GM23338 (cell line): Measurements from ENCODE around the gene TRIM27. TPM values are rescaled to one million over a fixed set of nuclear protein-coding genes. Genes with fewer than 3 reads are reported as not detected.

Experiments used
- ATAC-seq: fragments of 200-7000 bp; cut with Tn5 transposase; 3 replicates; pipeline ENCODE4 v1.9.1; 2020
- DNase-seq: peaks from one replicate; pipeline ENCODE4 v3.0.0-alpha.2; 2015; ENCODE audit warnings: low spot score
- H2AFZ ChIP-seq: fragments of 200-600 bp; sonication (generic); 2 replicates; pipeline ENCODE4 v1.8.0; 2016; ENCODE audit warnings: antibody characterized with exemption, mild to moderate bottlenecking, moderate library complexity
- H3F3A ChIP-seq: fragments of 200-600 bp; sonication (generic); replicated peaks from 2 replicates; pipeline ENCODE4 v1.8.0; 2017; ENCODE audit warnings: antibody characterized with exemption, mixed run types, low read depth
- H3K27ac ChIP-seq: fragments of 200-600 bp; sonication (generic); 2 replicates; pipeline ENCODE4 v1.6.1; 2016; ENCODE audit warnings: low read depth
- H3K27me3 ChIP-seq: fragments of 200-600 bp; sonication (generic); 2 replicates; pipeline ENCODE4 v1.8.0; 2016; ENCODE audit warnings: mild to moderate bottlenecking, mixed run types, moderate library complexity; ENCODE audit not compliant: insufficient read depth
- H3K36me3 ChIP-seq: fragments of 200-600 bp; sonication (generic); 2 replicates; pipeline ENCODE4 v1.8.0; 2016; ENCODE audit warnings: mild to moderate bottlenecking; ENCODE audit not compliant: insufficient read depth
- H3K4me1 ChIP-seq: fragments of 200-600 bp; sonication (generic); 2 replicates; pipeline ENCODE4 v1.8.0; 2016; ENCODE audit warnings: mild to moderate bottlenecking, moderate library complexity; ENCODE audit not compliant: insufficient read depth
- H3K4me2 ChIP-seq: fragments of 200-600 bp; sonication (generic); 2 replicates; pipeline ENCODE4 v1.7.1; 2017; ENCODE audit warnings: mixed run types
- H3K4me3 ChIP-seq: fragments of 200-600 bp; sonication (generic); 2 replicates; pipeline ENCODE4 v1.6.1; 2016; ENCODE audit warnings: mixed run types
- H3K79me2 ChIP-seq: fragments of 200-600 bp; sonication (generic); replicated peaks from 2 replicates; pipeline ENCODE4 v1.8.0; 2017; ENCODE audit warnings: mild to moderate bottlenecking; ENCODE audit not compliant: insufficient read depth
- H3K9me2 ChIP-seq: fragments of 200-600 bp; sonication (generic); 2 replicates; pipeline ENCODE4 v1.8.0; 2017; ENCODE audit not compliant: insufficient read depth
- H4K20me1 ChIP-seq: fragments of 200-600 bp; sonication (generic); replicated peaks from 2 replicates; pipeline ENCODE4 v1.8.0; 2017; ENCODE audit warnings: mild to moderate bottlenecking; ENCODE audit not compliant: insufficient read depth
- H3K27ac Mint-ChIP-seq: 2 replicates; pipeline ENCODE4 v1.8.0; 2020; ENCODE audit warnings: inconsistent platforms, mild to moderate bottlenecking, moderate library complexity, mixed read lengths
- H3K27me3 Mint-ChIP-seq: 3 replicates; pipeline ENCODE4 v1.8.0; 2022; ENCODE audit warnings: low read depth, mild to moderate bottlenecking, moderate library complexity, mixed read lengths, inconsistent platforms; ENCODE audit not compliant: insufficient read depth, poor library complexity
- H3K36me3 Mint-ChIP-seq: 3 replicates; pipeline ENCODE4 v1.8.0; 2021; ENCODE audit warnings: low read depth, mild to moderate bottlenecking, inconsistent platforms, moderate library complexity, mixed read lengths
- H3K4me1 Mint-ChIP-seq: 3 replicates; pipeline ENCODE4 v1.8.0; 2020; ENCODE audit warnings: mild to moderate bottlenecking, inconsistent platforms, mixed read lengths
- H3K4me3 Mint-ChIP-seq: 3 replicates; pipeline ENCODE4 v1.8.0; 2021; ENCODE audit warnings: moderate library complexity, mild to moderate bottlenecking, inconsistent platforms, mixed read lengths
- H3K9me3 Mint-ChIP-seq: 3 replicates; pipeline ENCODE4 v1.8.0; 2020; ENCODE audit warnings: moderate library complexity, mild to moderate bottlenecking, inconsistent platforms, mixed read lengths
- CREB1 ChIP-seq: fragments of 250-450 bp; sonication (Bioruptor Pico); IDR thresholded peaks from 2 replicates; pipeline ENCODE4 v1.5.0; 2020; ENCODE audit warnings: low read depth, mild to moderate bottlenecking, moderate library complexity
- EZH2 ChIP-seq: fragments of 200-600 bp; sonication (generic); IDR thresholded peaks from one replicate; pipeline ENCODE4 v1.8.0; 2017; ENCODE audit warnings: antibody characterized with exemption, mild to moderate bottlenecking, low read depth; ENCODE audit not compliant: unreplicated experiment
- EZH2phosphoT487 ChIP-seq: fragments of 200-600 bp; sonication (generic); IDR thresholded peaks from one replicate; pipeline ENCODE4 v1.8.1; 2018; ENCODE audit warnings: antibody characterized with exemption; ENCODE audit not compliant: unreplicated experiment
- POLR2AphosphoS5 ChIP-seq: IDR thresholded peaks from 2 replicates; pipeline ENCODE4 v1.6.1; 2016; ENCODE audit warnings: antibody characterized with exemption, low read depth
- ZNF114 ChIP-seq: fragments of 250-450 bp; sonication (Bioruptor Pico); IDR thresholded peaks from 2 replicates; pipeline ENCODE4 v1.5.0; 2020; ENCODE audit warnings: mild to moderate bottlenecking, moderate library complexity
- polyA plus RNA-seq: library from polyadenylated mRNA; unstranded; fragments of >200 nt; fragmentation: Nextera tagmentation; extraction: Ambion mirVana; gene quantifications from 2 replicates; pipeline ENCODE4 v1.2.1, GENCODE V29; 2016
- total RNA-seq: library from RNA; depleted of rRNA; stranded (reverse); fragments of >200 nt; shearing (Covaris generic); gene quantifications from 2 replicates; pipeline ENCODE4 v1.2.3, GENCODE V29; 2014
- TF ChIP-seq, protein P1 (sequence below), 2 experiments: fragments of 200-600 bp in 1 of 2; sonication (generic) in 1 of 2; conservative IDR thresholded peaks; 2 replicates each; pipeline versions ENCODE4 v1.5.1 to v1.6.1; 2016 to 2017; ENCODE audit warnings: antibody characterized with exemption in 2 of 2, low read depth in 2 of 2, mild to moderate bottlenecking in 2 of 2, moderate library complexity in 1 of 2

Gene TRIM27
- total and polyA plus RNA-seq, 2 experiments from 2014 or later: 43.1 to 127 TPM

DNA sequence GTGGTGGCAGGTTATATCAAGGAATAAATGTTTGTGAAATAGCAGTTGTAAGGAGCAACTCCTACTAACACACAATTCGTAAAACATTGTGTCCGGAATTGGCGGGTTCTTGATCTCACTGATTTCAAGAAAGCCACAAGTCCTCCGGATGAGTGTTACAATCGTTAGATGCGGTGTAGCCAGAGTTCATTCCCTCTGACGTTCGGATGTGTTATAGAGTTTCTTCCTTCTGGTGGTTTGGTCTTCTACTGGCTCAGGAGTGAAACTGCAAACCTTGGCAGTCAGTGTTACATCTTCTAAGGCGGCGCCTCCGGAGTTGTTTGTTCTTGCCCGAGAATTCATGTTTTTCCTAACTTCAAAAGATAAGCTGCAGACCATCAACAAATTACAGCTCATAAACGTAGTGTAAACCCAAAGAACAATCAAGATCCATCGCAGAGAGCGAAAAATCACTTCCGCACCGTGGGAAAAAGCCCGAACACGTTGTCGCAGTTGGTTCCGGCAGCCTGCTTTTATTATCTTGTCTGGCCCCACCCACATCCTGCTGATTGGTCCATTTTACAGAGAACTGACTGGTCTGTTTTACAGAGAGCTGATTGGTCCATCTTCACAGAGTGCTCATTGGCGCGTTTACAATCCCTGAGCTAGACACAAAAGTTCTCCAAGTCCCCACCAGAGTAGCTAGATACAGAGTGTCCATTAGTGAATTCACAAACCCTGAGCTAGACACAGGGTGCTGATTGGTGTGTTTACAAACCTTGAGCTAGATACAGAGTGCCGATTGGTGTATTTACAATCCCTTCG, 58.2 kb downstream of the TRIM27 start:
- Mint-ChIP-seq H3K27me3 (peaks cover 26% of the 10 kb centered on the region), H3K27ac (no peak overlapping the region), H3K4me1 (peaks cover 17% of the 10 kb centered on the region), H3K36me3 (peaks cover 15% of the 10 kb centered on the region; the same call in 2 of the 3 replicates), H3K9me3 (peaks cover 21% of the 10 kb centered on the region), H3K4me3 (peak overlapping the region; percentile 89)
- H3F3A ChIP-seq: peaks cover 19% of the 10 kb centered on the region
- no peak overlapping the region for H3K27ac ChIP-seq
- TF ChIP-seq, protein P1, sequence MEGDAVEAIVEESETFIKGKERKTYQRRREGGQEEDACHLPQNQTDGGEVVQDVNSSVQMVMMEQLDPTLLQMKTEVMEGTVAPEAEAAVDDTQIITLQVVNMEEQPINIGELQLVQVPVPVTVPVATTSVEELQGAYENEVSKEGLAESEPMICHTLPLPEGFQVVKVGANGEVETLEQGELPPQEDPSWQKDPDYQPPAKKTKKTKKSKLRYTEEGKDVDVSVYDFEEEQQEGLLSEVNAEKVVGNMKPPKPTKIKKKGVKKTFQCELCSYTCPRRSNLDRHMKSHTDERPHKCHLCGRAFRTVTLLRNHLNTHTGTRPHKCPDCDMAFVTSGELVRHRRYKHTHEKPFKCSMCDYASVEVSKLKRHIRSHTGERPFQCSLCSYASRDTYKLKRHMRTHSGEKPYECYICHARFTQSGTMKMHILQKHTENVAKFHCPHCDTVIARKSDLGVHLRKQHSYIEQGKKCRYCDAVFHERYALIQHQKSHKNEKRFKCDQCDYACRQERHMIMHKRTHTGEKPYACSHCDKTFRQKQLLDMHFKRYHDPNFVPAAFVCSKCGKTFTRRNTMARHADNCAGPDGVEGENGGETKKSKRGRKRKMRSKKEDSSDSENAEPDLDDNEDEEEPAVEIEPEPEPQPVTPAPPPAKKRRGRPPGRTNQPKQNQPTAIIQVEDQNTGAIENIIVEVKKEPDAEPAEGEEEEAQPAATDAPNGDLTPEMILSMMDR (conservative IDR thresholded peaks at IDR 0.05; ENCODE audit: low read depth in 2 of 2): no peak
- peak; percentile 79 for TF ChIP-seq POLR2AphosphoS5
- no peak for TF ChIP-seq EZH2phosphoT487
- no peak for TF ChIP-seq CREB1
- no peak for TF ChIP-seq ZNF114 (CRISPR knock-in tag)
- H3K4me2 ChIP-seq: no peak overlapping the region
- H3K79me2 ChIP-seq: no peaks in the 10 kb centered on the region
- DNase-seq (peak; percentile 88), ATAC-seq (peak; percentile 5)
- 0 out of 2 replicates have a peak overlapping the region, but pooled peaks have one; percentile 4 for H3K4me3 ChIP-seq
- no peaks in the 10 kb centered on the region for H4K20me1 ChIP-seq
- peaks cover 23% of the 10 kb centered on the region for H3K4me1 ChIP-seq
- peaks cover 14% of the 10 kb centered on the region for H3K27me3 ChIP-seq
- H3K36me3 ChIP-seq: no peaks in the 10 kb centered on the region
- H2AFZ ChIP-seq: no peak overlapping the region
- H3K9me2 ChIP-seq: no peaks in the 10 kb centered on the region

DNA sequence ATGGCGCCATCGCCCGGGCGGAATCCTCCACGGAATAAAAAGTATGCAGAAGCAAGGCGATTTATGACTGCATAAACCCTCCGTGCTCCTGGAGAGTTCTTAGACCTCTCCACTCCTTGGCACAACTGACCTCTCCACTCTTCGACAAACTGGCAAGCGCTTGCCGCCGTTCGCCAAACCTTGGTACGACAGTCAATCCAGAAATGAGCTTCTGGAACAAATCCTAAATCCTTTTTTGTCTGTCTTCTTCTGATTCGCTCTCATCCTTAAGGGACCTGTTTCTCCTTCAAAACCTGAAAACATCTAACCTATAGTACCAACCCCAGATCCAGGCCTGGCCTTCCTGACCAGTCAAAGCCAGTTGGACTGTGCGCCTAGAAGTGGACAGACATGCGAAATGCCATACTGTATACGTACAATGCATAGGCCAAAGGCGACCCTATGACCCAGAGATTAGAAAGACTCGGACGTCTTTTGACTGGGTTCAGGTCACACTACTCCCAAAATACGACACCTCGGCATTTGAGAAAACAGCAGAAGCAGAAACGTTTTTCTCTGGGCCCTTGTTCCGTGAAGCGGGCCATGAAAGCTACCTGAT, 59.4 kb downstream of the TRIM27 start:
- peaks cover 21% of the 10 kb centered on the region for H3K4me1 Mint-ChIP-seq
- Histone ChIP-seq H3K27me3 (peaks cover 14% of the 10 kb centered on the region), H3K4me3 (peak overlapping the region; percentile 97), H3K79me2 (no peaks in the 10 kb centered on the region), H3K9me2 (no peaks in the 10 kb centered on the region), H3F3A (peaks cover 19% of the 10 kb centered on the region), H3K4me2 (peak overlapping the region; percentile 85), H3K4me1 (peaks cover 27% of the 10 kb centered on the region), H3K27ac (no peak overlapping the region), H3K36me3 (no peaks in the 10 kb centered on the region), H4K20me1 (no peaks in the 10 kb centered on the region), H2AFZ (peak overlapping the region; percentile 97)
- peaks cover 21% of the 10 kb centered on the region for H3K9me3 Mint-ChIP-seq
- no peak for TF ChIP-seq EZH2
- TF ChIP-seq, protein P1 (conservative IDR thresholded peaks at IDR 0.05; ENCODE audit: low read depth in 2 of 2): peak in 1 of 2 experiments; percentile 56; a peak in 3 of 4 replicates
- DNase-seq (no peak), ATAC-seq (no peak)
- H3K36me3 Mint-ChIP-seq: peaks cover 15% of the 10 kb centered on the region; the same call in 2 of the 3 replicates
- H3K4me3 Mint-ChIP-seq: peak overlapping the region; percentile 89
- no peak overlapping the region for H3K27ac Mint-ChIP-seq
- peaks cover 24% of the 10 kb centered on the region for H3K27me3 Mint-ChIP-seq
